ENCODE measurements around the gene MACROD2.

- no peak for TF ChIP-seq CTCF (IDR thresholded peaks at IDR 0.05)
- TF ChIP-seq POLR2A (IDR thresholded peaks at IDR 0.05) = no peak
Observed at GRCh38 chr20:14959506-14960475, 964.5 kb downstream of the MACROD2 start.
